B cell (primary cell): ENCODE data around the gene CACNA2D2. TPM values are rescaled to one million over a fixed set of nuclear protein-coding genes. Genes with fewer than 3 reads are reported as not detected.

Source experiments
- ATAC-seq: fragments of 200-7000 bp; cut with Tn5 transposase; one replicate; pipeline ENCODE4 v1.10.0; 2021; ENCODE audit warnings: low read depth, mild to moderate bottlenecking, moderate number of reproducible peaks, moderate library complexity
- CTCF ChIA-PET: fragments of 350-600 bp; sonication (Branson Sonifier 250); formaldehyde crosslinking; loops from one replicate; lab custom pipeline; 2021; ENCODE audit warnings: antibody characterized with exemption, inconsistent platforms; lab: Charles Lee
- POLR2A ChIA-PET: fragments of 350-600 bp; sonication (Branson Sonifier 250); formaldehyde crosslinking; loops from one replicate; lab custom pipeline; 2021; ENCODE audit warnings: antibody characterized with exemption; lab: Charles Lee
- DNase-seq: peaks from one replicate; pipeline ENCODE4 v3.0.0; 2013
- H2AFZ ChIP-seq: 2 replicates; pipeline ENCODE4 v1.6.1; 2012; ENCODE audit warnings: mild to moderate bottlenecking, low read depth, low read length; ENCODE audit not compliant: insufficient read depth, poor library complexity, severe bottlenecking
- H3K27ac ChIP-seq, 2 donors: 1 replicate in 1 of 2; 2 replicates in 1 of 2; pipeline ENCODE4 v1.5.1; 2012 to 2013; ENCODE audit warnings: low read length in 2 of 2, mild to moderate bottlenecking in 2 of 2, moderate library complexity in 1 of 2
- H3K27me3 ChIP-seq, 4 experiments: fragments of 200-600 bp in 1 of 4; sonication (generic) in 1 of 4; replicated peaks in 1 of 4; 1 replicate in 2 of 4; 2 replicates in 2 of 4; pipeline versions ENCODE4 v1.6.1 to v1.7.0; 2013 to 2016; ENCODE audit warnings: low read length in 3 of 4, mild to moderate bottlenecking in 2 of 4, mixed read lengths in 1 of 4, moderate library complexity in 1 of 4; ENCODE audit not compliant: insufficient read depth in 4 of 4, control insufficient read depth in 3 of 4; ENCODE audit errors: control extremely low read depth in 1 of 4
- H3K36me3 ChIP-seq, 2 experiments: replicated peaks in 1 of 2; 1 replicate in 1 of 2; 2 replicates in 1 of 2; pipeline versions ENCODE4 v1.6.1 to v1.7.1; 2013; ENCODE audit warnings: low read length in 1 of 2; ENCODE audit not compliant: insufficient read depth in 2 of 2, control insufficient read depth in 1 of 2; ENCODE audit errors: control extremely low read depth in 1 of 2, extremely low read depth in 1 of 2
- H3K4me1 ChIP-seq, 2 donors: fragments of 200-600 bp in 1 of 2; sonication (generic) in 1 of 2; 1 replicate in 1 of 2; 2 replicates in 1 of 2; pipeline versions ENCODE4 v1.5.1 to v1.6.1; 2013 to 2017; ENCODE audit warnings: low read length in 2 of 2; ENCODE audit not compliant: control insufficient read depth in 2 of 2, insufficient read depth in 2 of 2
- H3K4me2 ChIP-seq: replicated peaks from 2 replicates; pipeline ENCODE3; 2012; ENCODE audit warnings: mild to moderate bottlenecking, low read depth, low read length; ENCODE audit not compliant: poor library complexity, severe bottlenecking
- H3K4me3 ChIP-seq, 5 experiments: fragments of 200-600 bp in 1 of 5; sonication (generic) in 1 of 5; 1 replicate in 3 of 5; 2 replicates in 2 of 5; pipeline versions ENCODE4 v1.5.1 to v1.7.0; 2011 to 2016; ENCODE audit warnings: low read length in 4 of 5, mild to moderate bottlenecking in 4 of 5, low read depth in 2 of 5, control low read depth in 1 of 5, moderate library complexity in 1 of 5; ENCODE audit not compliant: insufficient read depth in 1 of 5; ENCODE audit errors: control extremely low read depth in 1 of 5, extremely low read depth in 1 of 5
- H3K79me2 ChIP-seq: fragments of 200-600 bp; sonication (generic); one replicate; pipeline ENCODE4 v1.6.0; 2016; ENCODE audit warnings: low read length; ENCODE audit not compliant: control insufficient read depth, insufficient read depth
- H3K9ac ChIP-seq: fragments of 200-600 bp; sonication (generic); 2 replicates; pipeline ENCODE4 v1.6.1; 2017; ENCODE audit warnings: mild to moderate bottlenecking, low read length, moderate library complexity
- H3K9me3 ChIP-seq, 3 donors: one replicate each; pipeline versions ENCODE4 v1.6.1 to v1.7.1; 2013; ENCODE audit warnings: low read length in 2 of 3; ENCODE audit not compliant: control insufficient read depth in 2 of 3, insufficient read depth in 1 of 3; ENCODE audit errors: control extremely low read depth in 1 of 3
- H4K20me1 ChIP-seq: 2 replicates; pipeline ENCODE4 v1.6.0; 2012; ENCODE audit warnings: mild to moderate bottlenecking, low read length; ENCODE audit not compliant: insufficient read depth, control insufficient read depth, poor library complexity, severe bottlenecking
- H3K27ac Mint-ChIP-seq: one replicate; pipeline ENCODE4 v1.8.0; 2021; ENCODE audit warnings: mixed read lengths
- H3K27me3 Mint-ChIP-seq: one replicate; pipeline ENCODE4 v1.8.0; 2021; ENCODE audit warnings: mixed read lengths
- H3K4me1 Mint-ChIP-seq: one replicate; pipeline ENCODE4 v1.8.0; 2021; ENCODE audit warnings: mixed read lengths
- H3K4me3 Mint-ChIP-seq: one replicate; pipeline ENCODE4 v1.8.0; 2021; ENCODE audit warnings: mixed read lengths
- H3K9me3 Mint-ChIP-seq: one replicate; pipeline ENCODE4 v1.8.0; 2022; ENCODE audit warnings: mixed read lengths; ENCODE audit not compliant: insufficient read depth
- CTCF ChIP-seq: fragments of 200-600 bp; IDR thresholded peaks from one replicate; pipeline ENCODE4 v1.8.0; 2022; ENCODE audit warnings: antibody characterized with exemption, mild to moderate bottlenecking
- EZH2 ChIP-seq: IDR thresholded peaks from 2 replicates; pipeline ENCODE4 v1.6.1; 2012; ENCODE audit warnings: borderline replicate concordance, low read depth, mild to moderate bottlenecking, moderate library complexity, low read length; ENCODE audit not compliant: insufficient read depth, poor library complexity, severe bottlenecking
- WGBS: methylation state at CpG from one replicate; pipeline ENCODE4 v1.1.5; 2013; ENCODE audit warnings: missing lambda C conversion rate; ENCODE audit not compliant: insufficient coverage; 5-methylcytosine and 5-hydroxymethylcytosine counted together
- intact Hi-C: fragments of 100-400 bp; cut with micrococcal nuclease; formaldehyde crosslinking; loops from one replicate; pipeline ENCODE4 v1.10.0; 2022
- polyA plus RNA-seq: library from polyadenylated mRNA; depleted of rRNA; stranded (reverse); fragments of >200 nt; gene quantifications from 2 replicates; pipeline ENCODE4 v1.2.3, GENCODE V29; 2012
- total RNA-seq, 2 donors: library from RNA; stranded (reverse); fragments of 120-200 nt in 1 of 2; gene quantifications; 1 replicate in 1 of 2; 2 replicates in 1 of 2; pipeline versions ENCODE4 v1.2.3 to v1.2.4, GENCODE V29; 2013 to 2022

CACNA2D2 gene
- total and polyA plus RNA-seq, 2 donors (not counting 1 experiment from before 2014, with no cell fraction given), result 0.69 to 1.2 TPM

- DNase-seq (no peak), ATAC-seq (no peak)
- Histone ChIP-seq H3K4me2 (peak overlapping the region; percentile 26), H3K9me3 (peaks cover 0 to 3% (median 0%) of the 10 kb centered on the region in 3 donors), H2AFZ (no peak overlapping the region), H4K20me1 (no peaks in the 10 kb centered on the region), H3K36me3 (peaks cover 0 to 3% of the 10 kb centered on the region in 2 experiments), H3K27me3 (no peaks in the 10 kb centered on the region), H3K27ac (no peak overlapping the region), H3K9ac (no peak overlapping the region), H3K79me2 (no peaks in the 10 kb centered on the region), H3K4me3 (no peak overlapping the region), H3K4me1 (peaks cover 25 to 57% of the 10 kb centered on the region in 2 donors)
- Mint-ChIP-seq H3K4me3 (peak overlapping the region; percentile 41), H3K4me1 (peaks cover 45% of the 10 kb centered on the region), H3K27ac (peak overlapping the region; percentile 72), H3K27me3 (no peaks in the 10 kb centered on the region), H3K9me3 (no peaks in the 10 kb centered on the region)
- intact Hi-C loops, result no loop called here
- 75% methylated on average over 10 of the region's 10 CpGs for WGBS
- ChIA-PET POLR2A (interaction anchor here (0.6 kb wide), 1 partner anchor 26 kb away, joined by 5 read pairs; no protein-coding TSS in a partner anchor), CTCF (interaction anchor here (0.8 to 2.0 kb wide), 4 partner anchors 12 to 224 kb away, joined by 3 to 6 read pairs (median 4); no protein-coding TSS in a partner anchor)
- TF ChIP-seq EZH2 (no peak), CTCF (no peak)
These were observed 184.8 kb downstream of the CACNA2D2 start for GRCh38 chr3:50318615-50319014.

DNA sequence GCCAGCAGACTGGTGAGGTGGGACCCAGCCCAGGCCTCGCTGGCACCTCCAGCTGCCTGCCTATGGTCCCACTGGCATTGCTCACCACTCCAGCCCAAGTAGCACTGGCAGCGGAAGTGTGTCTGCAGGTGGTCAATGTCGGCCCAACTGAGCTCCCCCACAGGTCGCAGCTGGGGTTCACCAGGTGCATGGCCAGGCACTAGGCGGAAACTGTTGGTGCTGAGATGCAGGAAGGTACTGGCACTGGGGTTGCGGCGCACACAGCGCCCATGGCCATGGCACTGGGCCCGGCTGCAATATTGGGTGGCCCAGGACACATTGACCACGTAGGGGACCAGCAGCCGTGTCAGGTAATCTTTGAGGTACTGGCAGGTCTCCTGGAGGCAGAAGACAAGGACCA, 185.3 kb downstream of the CACNA2D2 start:
- Histone ChIP-seq H3K4me2 (peak overlapping the region; percentile 26), H3K36me3 (peaks cover 0 to 3% of the 10 kb centered on the region in 2 experiments), H3K27ac (no peak overlapping the region), H3K27me3 (no peaks in the 10 kb centered on the region), H3K4me1 (peaks cover 25 to 57% of the 10 kb centered on the region in 2 donors), H3K79me2 (no peaks in the 10 kb centered on the region), H4K20me1 (no peaks in the 10 kb centered on the region), H3K9ac (no peak overlapping the region), H2AFZ (no peak overlapping the region), H3K9me3 (peaks cover 0 to 3% (median 0%) of the 10 kb centered on the region in 3 donors), H3K4me3 (no peak overlapping the region)
- Mint-ChIP-seq H3K4me1 (peaks cover 44% of the 10 kb centered on the region), H3K27ac (peak overlapping the region; percentile 72), H3K27me3 (no peaks in the 10 kb centered on the region), H3K4me3 (no peak overlapping the region), H3K9me3 (no peaks in the 10 kb centered on the region)
- TF ChIP-seq CTCF (no peak), EZH2 (no peak)
- intact Hi-C loops, result no loop called here
- ChIA-PET CTCF (interaction anchor here (1.3 to 2.0 kb wide), 2 partner anchors 12 to 224 kb away, joined by 3 to 6 read pairs; no protein-coding TSS in a partner anchor), POLR2A (interaction anchor here (0.6 kb wide), 1 partner anchor 26 kb away, joined by 5 read pairs; no protein-coding TSS in a partner anchor)
- DNase-seq (no peak), ATAC-seq (no peak)
- 92% methylated on average over 11 of the region's 11 CpGs for WGBS
